Activated CD4-positive, alpha-beta T cell treated with anti-CD3 and anti-CD28 coated beads, Interleukin-2, amount 10 ng/mL, durations not matched to agents 7 days and 5 days (primary cell): ENCODE measurements around the gene RPL38. TPM values are rescaled to one million over a fixed set of nuclear protein-coding genes. Genes with fewer than 3 reads are reported as not detected.

Source experiments
- CTCF ChIA-PET: fragments of 350-600 bp; sonication (Branson Sonifier 250); formaldehyde crosslinking; loops from one replicate; lab custom pipeline; 2021; ENCODE audit warnings: antibody characterized with exemption; lab: Charles Lee
- POLR2A ChIA-PET: fragments of 350-600 bp; sonication (Branson Sonifier 250); formaldehyde crosslinking; loops from one replicate; lab custom pipeline; 2021; ENCODE audit warnings: antibody characterized with exemption; lab: Charles Lee
- DNase-seq: peaks from one replicate; pipeline ENCODE4 v3.0.0-alpha.2; 2020
- H3K27ac Mint-ChIP-seq: one replicate; pipeline ENCODE4 v1.8.0; 2021; ENCODE audit warnings: mild to moderate bottlenecking, moderate library complexity, mixed read lengths
- H3K27me3 Mint-ChIP-seq: one replicate; pipeline ENCODE4 v1.8.0; 2021; ENCODE audit warnings: mixed read lengths
- H3K36me3 Mint-ChIP-seq: one replicate; pipeline ENCODE4 v1.8.0; 2021; ENCODE audit warnings: low read depth, mixed read lengths
- H3K4me1 Mint-ChIP-seq: one replicate; pipeline ENCODE4 v1.8.0; 2021; ENCODE audit warnings: mixed read lengths
- H3K4me3 Mint-ChIP-seq: one replicate; pipeline ENCODE4 v1.8.0; 2021; ENCODE audit warnings: mild to moderate bottlenecking, moderate library complexity, mixed read lengths
- H3K9me3 Mint-ChIP-seq: one replicate; pipeline ENCODE4 v1.8.0; 2021; ENCODE audit warnings: mixed read lengths
- total RNA-seq, 2 experiments: library from RNA; stranded (reverse); gene quantifications; one replicate each; pipeline ENCODE4 v1.2.3, GENCODE V29; 2021

Gene RPL38
- total RNA-seq, 2 experiments from 2014 or later: 1,114 to 1,326 TPM

DNA sequence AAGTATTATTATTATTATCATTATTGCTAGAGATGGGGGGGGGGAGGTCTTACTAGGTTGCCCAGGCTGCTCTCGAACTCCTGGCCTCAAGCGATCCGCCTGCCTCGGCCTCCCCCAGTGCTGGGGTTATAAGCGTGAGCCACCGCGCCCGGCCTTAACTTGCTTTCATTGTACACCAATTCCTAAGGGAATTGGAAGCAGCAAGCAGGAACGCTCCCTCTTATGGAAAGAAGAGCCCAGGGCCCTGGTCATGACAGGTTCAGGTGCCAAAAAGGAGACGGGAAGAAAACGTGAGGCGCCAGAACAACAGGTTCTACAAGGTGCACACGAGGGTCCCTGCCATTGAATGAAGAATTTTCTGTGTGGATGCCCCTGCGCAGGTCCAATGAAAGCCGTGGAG is 540 bp upstream of the RPL38 start:
- no peak for DNase-seq
- Mint-ChIP-seq H3K27me3 (peaks cover 8% of the 10 kb centered on the region), H3K4me3 (peak overlapping the region; percentile 95), H3K4me1 (peaks cover 41% of the 10 kb centered on the region), H3K36me3 (peaks cover 25% of the 10 kb centered on the region), H3K27ac (peak overlapping the region; percentile 93), H3K9me3 (no peaks in the 10 kb centered on the region)
- ChIA-PET CTCF (interaction anchor here (0.6 to 2.0 kb wide), 9 partner anchors 11 to 1186 kb away, joined by 3 to 9 read pairs (median 4); no protein-coding TSS in a partner anchor), POLR2A (no interaction called here)

DNA sequence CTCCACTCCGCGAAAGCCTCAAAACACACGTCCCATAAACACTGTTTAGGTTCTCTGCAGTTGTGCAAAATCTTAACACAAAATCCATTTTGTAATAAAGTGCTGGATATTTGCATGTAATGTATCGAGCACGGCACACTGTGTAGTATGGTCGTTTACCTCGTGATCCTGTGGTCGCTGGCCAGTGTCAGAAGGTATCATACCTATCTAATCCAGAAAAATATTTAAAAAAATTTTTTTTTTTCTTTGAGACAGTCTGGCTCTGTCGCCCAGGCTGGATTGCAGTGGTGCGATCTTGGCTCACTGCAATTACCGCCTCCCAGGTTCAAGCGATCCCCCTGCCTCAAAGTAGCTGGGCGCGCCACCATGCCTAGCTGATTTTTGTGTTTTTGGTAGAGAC is 996 bp downstream of the RPL38 start:
- no peaks in the 10 kb centered on the region for H3K9me3 Mint-ChIP-seq
- peaks cover 36% of the 10 kb centered on the region for H3K36me3 Mint-ChIP-seq
- H3K4me3 Mint-ChIP-seq: peak overlapping the region; percentile 95
- H3K27me3 Mint-ChIP-seq: peaks cover 8% of the 10 kb centered on the region
- DNase-seq: no peak
- H3K27ac Mint-ChIP-seq: peak overlapping the region; percentile 93
- POLR2A ChIA-PET: no interaction called here
- H3K4me1 Mint-ChIP-seq: peaks cover 44% of the 10 kb centered on the region
- CTCF ChIA-PET: interaction anchor here (0.6 to 2.0 kb wide), 4 partner anchors 8 to 164 kb away, joined by 3 to 9 read pairs (median 4); partner anchors contain the start of gene TTYH2

DNA sequence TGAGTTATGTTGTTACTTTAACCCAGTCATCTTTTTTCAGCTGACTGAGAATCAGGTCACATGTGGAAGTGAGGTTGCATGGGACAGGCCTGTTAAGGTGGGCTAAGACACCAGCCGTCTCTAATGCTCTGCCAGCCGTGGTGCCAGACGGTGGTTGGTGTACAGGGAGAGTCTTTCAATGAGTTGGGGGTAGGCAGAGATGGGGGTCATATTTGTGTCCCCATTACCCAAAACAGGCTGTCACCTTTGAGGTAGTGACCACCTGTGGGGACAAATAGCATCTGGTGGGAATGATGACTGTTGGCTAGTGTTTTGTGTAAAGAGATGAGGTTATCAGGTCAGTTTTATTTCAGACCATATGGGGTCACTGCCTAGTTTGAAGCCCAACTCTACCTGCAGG is 1.8 kb downstream of the RPL38 start:
- Mint-ChIP-seq H3K4me1 (peaks cover 45% of the 10 kb centered on the region), H3K9me3 (no peaks in the 10 kb centered on the region), H3K36me3 (peaks cover 41% of the 10 kb centered on the region), H3K4me3 (peak overlapping the region; percentile 95), H3K27ac (no peak overlapping the region), H3K27me3 (peaks cover 5% of the 10 kb centered on the region)
- DNase-seq: no peak
- ChIA-PET CTCF (interaction anchor here (1.3 kb wide), 1 partner anchor 8 kb away, joined by 3 read pairs; the partner anchor contains the start of gene TTYH2), POLR2A (no interaction called here)

DNA sequence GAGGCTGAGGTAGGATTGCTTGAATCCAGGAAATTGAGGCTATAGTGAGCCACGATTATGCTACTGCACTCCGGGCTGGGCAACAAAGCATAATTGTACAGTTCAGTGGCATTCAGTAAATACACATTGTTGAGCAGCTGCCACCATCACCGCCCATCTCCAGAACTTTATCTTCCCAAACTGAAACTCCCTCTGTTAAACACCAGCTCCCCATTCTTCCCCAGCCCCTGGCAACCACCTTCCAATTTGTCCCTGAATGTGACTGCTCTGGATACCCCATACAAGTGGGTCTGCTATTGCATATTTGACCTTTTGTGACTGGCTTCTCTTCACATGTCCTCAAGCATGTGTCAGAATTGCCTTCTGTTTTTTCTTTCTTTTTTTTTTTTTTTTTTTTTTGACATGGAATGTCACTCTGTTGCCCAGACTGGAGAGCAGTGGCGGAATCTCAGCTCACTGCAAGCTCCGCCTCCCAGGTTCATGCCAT is 2.9 kb downstream of the RPL38 start:
- Mint-ChIP-seq H3K4me3 (peak overlapping the region; percentile 2), H3K4me1 (peaks cover 51% of the 10 kb centered on the region), H3K9me3 (no peaks in the 10 kb centered on the region), H3K27ac (peak overlapping the region; percentile 69), H3K27me3 (peaks cover 2% of the 10 kb centered on the region), H3K36me3 (peaks cover 45% of the 10 kb centered on the region)
- ChIA-PET CTCF (interaction anchor here (0.6 kb wide), 2 partner anchors 40 to 65 kb away, joined by 3 read pairs; no protein-coding TSS in a partner anchor), POLR2A (no interaction called here)
- DNase-seq: no peak

GRCh38 chr17:74210191-74211140 is 7.0 kb downstream of the RPL38 start:
- DNase-seq: peak; percentile 78
- H3K4me3 Mint-ChIP-seq: no peak overlapping the region
- H3K36me3 Mint-ChIP-seq: peaks cover 42% of the 10 kb centered on the region
- H3K9me3 Mint-ChIP-seq: no peaks in the 10 kb centered on the region
- peak overlapping the region; percentile 33 for H3K27ac Mint-ChIP-seq
- POLR2A ChIA-PET: no interaction called here
- H3K27me3 Mint-ChIP-seq: peaks cover 3% of the 10 kb centered on the region
- H3K4me1 Mint-ChIP-seq: peaks cover 67% of the 10 kb centered on the region
- CTCF ChIA-PET: interaction anchor here (1.0 to 1.7 kb wide), 2 partner anchors 11 to 75 kb away, joined by 3 to 10 read pairs; no protein-coding TSS in a partner anchor

GRCh38 chr17:74211141-74211911 is 7.8 kb downstream of the RPL38 start:
- DNase-seq: no peak
- H3K27ac Mint-ChIP-seq: peak overlapping the region; percentile 5

DNA sequence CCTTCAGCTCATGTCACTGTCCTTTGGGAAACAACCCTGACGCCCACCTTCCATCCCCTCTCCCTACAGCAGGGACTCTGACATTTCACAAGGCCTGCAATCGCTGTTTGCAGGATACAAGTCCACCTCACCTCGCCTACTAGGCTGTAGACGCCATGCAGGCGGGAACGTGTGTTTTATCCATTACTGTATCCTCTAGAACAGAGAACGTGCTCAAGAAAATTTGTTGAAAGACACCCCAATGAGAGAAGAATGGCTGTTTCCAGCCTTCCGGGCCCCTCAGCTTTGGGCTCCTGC is 8.4 kb downstream of the RPL38 start:
- Mint-ChIP-seq H3K27ac (peak overlapping the region; percentile 84), H3K9me3 (no peaks in the 10 kb centered on the region), H3K36me3 (peaks cover 33% of the 10 kb centered on the region), H3K4me1 (peaks cover 62% of the 10 kb centered on the region), H3K4me3 (peak overlapping the region; percentile 79), H3K27me3 (peaks cover 3% of the 10 kb centered on the region)
- ChIA-PET CTCF (interaction anchor here (1.0 to 1.7 kb wide), 2 partner anchors 12 to 73 kb away, joined by 3 to 10 read pairs; no protein-coding TSS in a partner anchor), POLR2A (no interaction called here)
- DNase-seq: no peak

More at GRCh38 chr17:74211141-74211911, 7.8 kb downstream of the RPL38 start:
- ChIA-PET POLR2A (no interaction called here), CTCF (interaction anchor here (1.0 to 1.7 kb wide), 2 partner anchors 11 to 74 kb away, joined by 3 to 10 read pairs; no protein-coding TSS in a partner anchor)
- peaks cover 3% of the 10 kb centered on the region for H3K27me3 Mint-ChIP-seq
- peaks cover 64% of the 10 kb centered on the region for H3K4me1 Mint-ChIP-seq
- no peaks in the 10 kb centered on the region for H3K9me3 Mint-ChIP-seq
- H3K4me3 Mint-ChIP-seq: peak overlapping the region; percentile 79
- H3K36me3 Mint-ChIP-seq: peaks cover 35% of the 10 kb centered on the region

- H3K36me3 Mint-ChIP-seq: peaks cover 31% of the 10 kb centered on the region
- ChIA-PET POLR2A (no interaction called here), CTCF (interaction anchor here (1.3 to 1.7 kb wide), 4 partner anchors 8 to 86 kb away, joined by 3 to 10 read pairs (median 4); no protein-coding TSS in a partner anchor)
- H3K4me3 Mint-ChIP-seq: peak overlapping the region; percentile 79
- H3K27ac Mint-ChIP-seq: peak overlapping the region; percentile 84
- no peak for DNase-seq
- H3K27me3 Mint-ChIP-seq: peaks cover 3% of the 10 kb centered on the region
- peaks cover 60% of the 10 kb centered on the region for H3K4me1 Mint-ChIP-seq
- H3K9me3 Mint-ChIP-seq: no peaks in the 10 kb centered on the region
Observed at GRCh38 chr17:74212209-74212912, 8.9 kb downstream of the RPL38 start.

DNA sequence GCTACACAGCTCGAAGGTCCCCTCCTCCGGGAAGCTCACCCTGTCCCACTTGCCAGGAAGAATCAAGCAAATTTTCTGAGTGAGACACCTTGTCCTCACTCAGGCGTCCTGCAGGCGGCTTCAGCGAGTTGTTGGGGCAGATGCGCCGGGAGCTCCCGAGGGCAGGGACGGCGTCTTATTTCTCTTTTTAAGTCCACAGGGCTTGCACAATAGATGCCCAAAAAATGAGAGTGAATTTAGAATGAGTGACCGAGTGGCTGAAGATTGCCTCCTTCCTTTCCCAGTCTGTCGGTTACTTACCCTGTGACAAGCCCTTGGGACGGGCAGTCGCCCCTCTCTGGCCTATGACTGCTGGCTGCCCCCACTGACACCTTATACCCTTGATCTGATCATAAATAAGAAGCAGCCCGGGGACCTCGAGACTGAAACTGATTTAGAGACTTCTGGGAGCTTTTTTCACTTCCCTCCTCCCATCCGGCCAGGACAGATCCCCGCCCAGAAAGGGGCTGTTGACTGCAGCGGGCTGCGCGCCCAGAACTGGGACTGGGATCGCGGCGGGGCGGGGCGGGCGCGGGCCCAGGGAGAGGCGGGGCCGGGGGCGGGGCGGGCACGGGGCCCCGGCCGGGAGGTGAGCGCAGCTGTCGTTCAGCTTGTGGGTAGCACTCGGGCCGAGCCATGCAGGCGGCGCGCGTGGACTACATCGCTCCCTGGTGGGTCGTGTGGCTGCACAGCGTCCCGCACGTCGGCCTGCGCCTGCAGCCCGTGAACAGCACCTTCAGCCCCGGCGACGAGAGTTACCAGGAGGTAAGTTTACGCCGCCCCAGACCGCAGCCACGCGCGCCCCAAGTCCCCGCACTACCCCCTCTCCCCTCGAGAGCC is 9.7 kb downstream of the RPL38 start, which contains the start of gene TTYH2:
Gene TTYH2 (plus strand): TSS at position 659 of the 879 bp plus-strand sequence. CDS start 17 bp downstream, at position 676.
- Mint-ChIP-seq H3K27ac (peak within 1 kb of the TSS; percentile 84), H3K9me3 (no peaks in the 10 kb centered on the region), H3K27me3 (peaks cover 3% of the 10 kb centered on the region), H3K4me3 (peak within 1 kb of the TSS; percentile 79), H3K4me1 (peaks cover 55% of the 10 kb centered on the region), H3K36me3 (peaks cover 26% of the 10 kb centered on the region)
- ChIA-PET POLR2A (interaction anchor here (0.7 kb wide), 1 partner anchor 642 kb away, joined by 3 read pairs; no protein-coding TSS in a partner anchor), CTCF (interaction anchor here (1.3 to 1.5 kb wide), 3 partner anchors 8 to 85 kb away, joined by 3 to 5 read pairs (median 3); no protein-coding TSS in a partner anchor)
- peak; percentile 83 for DNase-seq

- Mint-ChIP-seq H3K36me3 (peaks cover 22% of the 10 kb centered on the region), H3K9me3 (no peaks in the 10 kb centered on the region), H3K27me3 (peaks cover 3% of the 10 kb centered on the region), H3K4me1 (peaks cover 52% of the 10 kb centered on the region), H3K27ac (peak overlapping the region; percentile 66), H3K4me3 (peak overlapping the region; percentile 79)
- CTCF ChIA-PET: interaction anchor here (1.3 to 1.5 kb wide), 2 partner anchors 14 to 84 kb away, joined by 3 to 5 read pairs; no protein-coding TSS in a partner anchor
- POLR2A ChIA-PET: no interaction called here
- no peak for DNase-seq
Observed at GRCh38 chr17:74213861-74214391, 10.4 kb downstream of the RPL38 start.
